ENCODE results near the gene MFN2. TPM values are rescaled to one million over a fixed set of nuclear protein-coding genes. Genes with fewer than 3 reads are reported as not detected.

MFN2 gene
- total RNA-seq, 1 experiment from 2014 or later = 104 TPM

- POLR2A ChIA-PET = interaction anchor here (1.0 kb wide), 1 partner anchor 139 kb away, joined by 4 read pairs; no protein-coding TSS in a partner anchor
- in situ Hi-C loops (cut with HindIII; ENCODE audit: low pct_unique_long_range_greater_than_20kb, low sequenced_read_pairs) = no loop called here
Observed at GRCh38 chr1:12048372-12048771, 68.1 kb downstream of the MFN2 start.

GRCh38 chr1:12049616-12050015 lies 69.4 kb downstream of the MFN2 start:
- intact Hi-C loops (cut with micrococcal nuclease; ENCODE audit: unreplicated experiment) = no loop called here
- Histone ChIP-seq H3K36me3 (ENCODE audit: control insufficient read depth, insufficient read depth, low read length) (no peaks in the 10 kb centered on the region), H3K27ac (ENCODE audit: low read length) (no peak overlapping the region), H3K9me3 (ENCODE audit: control insufficient read depth, insufficient read depth, low read depth, low read length) (no peaks in the 10 kb centered on the region), H3K27me3 (ENCODE audit: control insufficient read depth, insufficient read depth, low read length) (no peaks in the 10 kb centered on the region), H3K4me1 (ENCODE audit: control insufficient read depth, insufficient read depth, low read length) (no peaks in the 10 kb centered on the region; the same call in 1 of the 2 replicates), H3K4me3 (ENCODE audit: low read depth in 2 of 2, low read length in 2 of 2) (no peak overlapping the region)
- no peak for TF ChIP-seq CTCF (IDR thresholded peaks at IDR 0.05)
- DNase-seq (ENCODE audit: low read depth, low spot score) (no peak), ATAC-seq (no peak)
- CTCF ChIA-PET = interaction anchor here (0.7 kb wide), 2 partner anchors 10 to 286 kb away, joined by 3 read pairs; no protein-coding TSS in a partner anchor
- POLR2A ChIA-PET = no interaction called here
- in situ Hi-C loops (cut with HindIII; ENCODE audit: low pct_unique_long_range_greater_than_20kb, low sequenced_read_pairs) = no loop called here
- no TSS peak for BruUV-seq (replicated peaks)

More at GRCh38 chr1:12048372-12048771, 68.1 kb downstream of the MFN2 start:
- Histone ChIP-seq H3K27me3 (ENCODE audit: control insufficient read depth, insufficient read depth, low read length) (no peaks in the 10 kb centered on the region), H3K9me3 (ENCODE audit: control insufficient read depth, insufficient read depth, low read depth, low read length) (no peaks in the 10 kb centered on the region), H3K36me3 (ENCODE audit: control insufficient read depth, insufficient read depth, low read length) (no peaks in the 10 kb centered on the region), H3K4me3 (ENCODE audit: low read depth in 2 of 2, low read length in 2 of 2) (no peak overlapping the region), H3K27ac (ENCODE audit: low read length) (no peak overlapping the region), H3K4me1 (ENCODE audit: control insufficient read depth, insufficient read depth, low read length) (no peaks in the 10 kb centered on the region; the same call in 1 of the 2 replicates)
- no peak for DNase-seq (ENCODE audit: low read depth, low spot score)
- no peak for ATAC-seq
- CTCF ChIA-PET = no interaction called here
- BruUV-seq (replicated peaks) = no TSS peak
- intact Hi-C loops (cut with micrococcal nuclease; ENCODE audit: unreplicated experiment) = no loop called here
- no peak for TF ChIP-seq TCF7L2 (IDR thresholded peaks at IDR 0.05; ENCODE audit: low read depth, low read length)
- no peak for TF ChIP-seq CTCF (IDR thresholded peaks at IDR 0.05)
- TF ChIP-seq POLR2AphosphoS5 (IDR thresholded peaks at IDR 0.05; ENCODE audit: low read depth, low read length) = no peak
- TF ChIP-seq SIN3A (IDR thresholded peaks at IDR 0.05; ENCODE audit: borderline replicate concordance, insufficient read depth, low read depth, low read length) = no peak
- TF ChIP-seq REST (IDR thresholded peaks at IDR 0.05; ENCODE audit: insufficient read depth in 1 of 2, low read depth in 2 of 2, low read length in 1 of 2) = no peak
